ENCODE results near the gene ZNF43.
"Not testable (repeated sequence)": the region's sequence is repeated elsewhere in the genome, so short reads cannot be mapped to it uniquely, and the experiment has no call there.

ZNF43 gene

GRCh38 chr19:21808400-21809000, 27.5 kb downstream of the ZNF43 start:
- DNase-seq (ENCODE audit: low spot score): not testable (repeated sequence)

- no peak for DNase-seq (ENCODE audit: low spot score)
Observed at GRCh38 chr19:21789466-21790085, 46.4 kb downstream of the ZNF43 start.

- DNase-seq (ENCODE audit: low spot score): no peak
Observed at GRCh38 chr19:21786936-21787335, 49.0 kb downstream of the ZNF43 start.

- DNase-seq (ENCODE audit: low spot score): not testable (repeated sequence)
Observed at GRCh38 chr19:21775792-21776191, 60.2 kb downstream of the ZNF43 start.

- DNase-seq (ENCODE audit: low spot score): peak; percentile 86
Observed at GRCh38 chr19:21767065-21767800, 68.7 kb downstream of the ZNF43 start, which contains the start of gene ZNF100. Gene ZNF100 (minus strand): TSS chr19:21767579. CDS start chr19:21767429, 150 bp downstream.

GRCh38 chr19:21766705-21767064, 69.3 kb downstream of the ZNF43 start:
- DNase-seq (ENCODE audit: low spot score): not testable (repeated sequence)

- DNase-seq (ENCODE audit: low spot score): no peak
Observed at GRCh38 chr19:21765151-21765550, 70.8 kb downstream of the ZNF43 start.

GRCh38 chr19:21761547-21761946, 74.4 kb downstream of the ZNF43 start:
- DNase-seq (ENCODE audit: low spot score): not testable (repeated sequence)

GRCh38 chr19:21758296-21758695, 77.7 kb downstream of the ZNF43 start:
- DNase-seq (ENCODE audit: low spot score): no peak

GRCh38 chr19:21755555-21755954, 80.4 kb downstream of the ZNF43 start:
- not testable (repeated sequence) for DNase-seq (ENCODE audit: low spot score)
